Keratinocyte (primary cell): ENCODE data around the gene NTN1. TPM values are rescaled to one million over a fixed set of nuclear protein-coding genes. Genes with fewer than 3 reads are reported as not detected.

Source experiments
- DNase-seq: peaks from one replicate; pipeline ENCODE4 v3.0.0-alpha.2; 2011; ENCODE audit warnings: low read depth, missing footprints, low spot score
- FAIRE-seq: peaks from 2 replicates; lab custom pipeline; 2011; peaks lifted over from hg19 to GRCh38; lab: Jason Lieb, UNC
- H2AFZ ChIP-seq: 2 replicates; pipeline ENCODE4 v1.6.0; 2012; ENCODE audit warnings: low read length, control low read depth, inconsistent platforms; ENCODE audit not compliant: control insufficient read depth
- H3K27ac ChIP-seq: 2 replicates; pipeline ENCODE4 v1.5.1; 2011; ENCODE audit warnings: low read length; ENCODE audit not compliant: control insufficient read depth, insufficient read depth
- H3K27me3 ChIP-seq: 3 replicates; pipeline ENCODE4 v1.6.0; 2011; ENCODE audit warnings: low read length; ENCODE audit not compliant: control insufficient read depth, insufficient read depth; ENCODE audit errors: extremely low read depth
- H3K36me3 ChIP-seq, 2 experiments: 2 replicates in 1 of 2; 3 replicates in 1 of 2; pipeline ENCODE4 v1.5.1; 2011; ENCODE audit warnings: low read length in 2 of 2, mild to moderate bottlenecking in 1 of 2; ENCODE audit not compliant: control insufficient read depth in 2 of 2, insufficient read depth in 2 of 2; ENCODE audit errors: extremely low read depth in 1 of 2
- H3K4me1 ChIP-seq: 3 replicates; pipeline ENCODE4 v1.5.1; 2011; ENCODE audit warnings: low read length; ENCODE audit not compliant: control insufficient read depth, insufficient read depth; ENCODE audit errors: extremely low read depth
- H3K4me2 ChIP-seq: 3 replicates; pipeline ENCODE4 v1.6.0; 2011; ENCODE audit warnings: low read depth, low read length; ENCODE audit not compliant: control insufficient read depth, insufficient read depth; ENCODE audit errors: extremely low read depth
- H3K4me3 ChIP-seq, 3 experiments: fragments of 200-600 bp in 1 of 3; sonication (generic) in 1 of 3; 2 replicates in 2 of 3; 3 replicates in 1 of 3; pipeline ENCODE4 v1.5.1; 2011 to 2016; ENCODE audit warnings: low read length in 3 of 3, mild to moderate bottlenecking in 3 of 3, control low read depth in 2 of 3, inconsistent platforms in 1 of 3, low read depth in 1 of 3, mixed read lengths in 1 of 3, mixed run types in 1 of 3, moderate library complexity in 1 of 3; ENCODE audit not compliant: control insufficient read depth in 2 of 3, insufficient read depth in 2 of 3; ENCODE audit errors: extremely low read depth in 1 of 3
- H3K79me2 ChIP-seq: 2 replicates; pipeline ENCODE4 v1.6.0; 2012; ENCODE audit warnings: low read length; ENCODE audit not compliant: control insufficient read depth, insufficient read depth
- H3K9ac ChIP-seq: 3 replicates; pipeline ENCODE4 v1.6.0; 2011; ENCODE audit warnings: low read length; ENCODE audit not compliant: control insufficient read depth, insufficient read depth; ENCODE audit errors: extremely low read depth
- H3K9me1 ChIP-seq: 3 replicates; pipeline ENCODE4 v1.6.0; 2011; ENCODE audit warnings: low read length; ENCODE audit not compliant: control insufficient read depth, insufficient read depth; ENCODE audit errors: extremely low read depth
- H3K9me3 ChIP-seq: 2 replicates; pipeline ENCODE4 v1.5.1; 2012; ENCODE audit warnings: low read depth, low read length; ENCODE audit not compliant: control insufficient read depth
- H4K20me1 ChIP-seq: 3 replicates; pipeline ENCODE4 v1.6.0; 2011; ENCODE audit warnings: low read length; ENCODE audit not compliant: control insufficient read depth, insufficient read depth; ENCODE audit errors: extremely low read depth
- EZH2 ChIP-seq: IDR thresholded peaks from one replicate; pipeline ENCODE4 v1.6.1; 2012; ENCODE audit warnings: inconsistent platforms, mild to moderate bottlenecking, low read length, moderate library complexity
- dilution Hi-C: fragments of 300-500 bp; cut with MboI; formaldehyde crosslinking; loops from one replicate; pipeline ENCODE4 v1.7.0; 2020; ENCODE audit warnings: low sequenced_read_pairs; ENCODE audit not compliant: extremely low pct_ligation_motif_present
- polyA plus RNA-seq, 5 experiments: library from polyadenylated mRNA; depleted of rRNA in 3 of 5; stranded (reverse) in 3 of 5; stranded (forward) in 1 of 5; unstranded in 1 of 5; fragments of >200 nt; gene quantifications; 1 replicate in 1 of 5; 2 replicates in 3 of 5; 3 replicates in 1 of 5; pipeline versions ENCODE4 v1.2.1 to v1.2.3, GENCODE V29; 2011 to 2012; ENCODE audit warnings: missing spikeins in 2 of 5, low read depth in 1 of 5, low replicate concordance in 1 of 5
- TF ChIP-seq, protein P1 (sequence below), 3 experiments: IDR thresholded peaks in 1 of 3; conservative IDR thresholded peaks in 1 of 3; optimal IDR thresholded peaks in 1 of 3; 2 replicates in 2 of 3; 3 replicates in 1 of 3; pipeline versions ENCODE3 to v1.5.1; 2011; ENCODE audit warnings: low read length in 3 of 3, mild to moderate bottlenecking in 3 of 3, moderate library complexity in 2 of 3, control low read depth in 1 of 3, inconsistent platforms in 1 of 3; ENCODE audit not compliant: insufficient read depth in 2 of 3; ENCODE audit errors: extremely low read depth in 1 of 3

NTN1 gene
- polyA plus RNA-seq, 1 donor (not counting 4 experiments of a cell fraction or from before 2014, with no cell fraction given): 0.10 TPM

DNA sequence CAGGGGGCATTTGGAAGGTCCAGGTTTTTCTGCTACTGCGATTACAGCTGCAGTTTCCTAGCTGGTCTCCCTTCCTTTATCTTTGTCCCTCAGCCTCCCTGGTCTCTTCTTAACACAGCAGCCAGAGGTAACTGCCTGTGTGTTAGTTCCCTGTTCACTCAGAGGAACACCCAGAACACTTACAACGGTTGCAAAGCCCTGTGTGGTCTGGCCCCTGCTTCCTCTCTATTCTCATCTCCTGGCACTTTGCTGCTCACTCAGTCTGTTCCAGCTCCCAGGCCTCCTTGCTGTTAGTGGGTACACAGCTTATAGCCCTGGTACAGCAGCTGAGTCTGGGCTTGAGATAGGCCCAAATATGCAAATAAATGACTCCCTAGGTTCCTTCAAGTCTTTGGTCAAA, 16.4 kb downstream of the NTN1 start:
- H3K4me3 ChIP-seq: no peak overlapping the region
- FAIRE-seq (no peak), DNase-seq (no peak)
- no peak overlapping the region for H2AFZ ChIP-seq
- no peaks in the 10 kb centered on the region for H3K9me3 ChIP-seq
- H3K36me3 ChIP-seq: no peaks in the 10 kb centered on the region
- TF ChIP-seq EZH2: no peak
- TF ChIP-seq, protein P1, sequence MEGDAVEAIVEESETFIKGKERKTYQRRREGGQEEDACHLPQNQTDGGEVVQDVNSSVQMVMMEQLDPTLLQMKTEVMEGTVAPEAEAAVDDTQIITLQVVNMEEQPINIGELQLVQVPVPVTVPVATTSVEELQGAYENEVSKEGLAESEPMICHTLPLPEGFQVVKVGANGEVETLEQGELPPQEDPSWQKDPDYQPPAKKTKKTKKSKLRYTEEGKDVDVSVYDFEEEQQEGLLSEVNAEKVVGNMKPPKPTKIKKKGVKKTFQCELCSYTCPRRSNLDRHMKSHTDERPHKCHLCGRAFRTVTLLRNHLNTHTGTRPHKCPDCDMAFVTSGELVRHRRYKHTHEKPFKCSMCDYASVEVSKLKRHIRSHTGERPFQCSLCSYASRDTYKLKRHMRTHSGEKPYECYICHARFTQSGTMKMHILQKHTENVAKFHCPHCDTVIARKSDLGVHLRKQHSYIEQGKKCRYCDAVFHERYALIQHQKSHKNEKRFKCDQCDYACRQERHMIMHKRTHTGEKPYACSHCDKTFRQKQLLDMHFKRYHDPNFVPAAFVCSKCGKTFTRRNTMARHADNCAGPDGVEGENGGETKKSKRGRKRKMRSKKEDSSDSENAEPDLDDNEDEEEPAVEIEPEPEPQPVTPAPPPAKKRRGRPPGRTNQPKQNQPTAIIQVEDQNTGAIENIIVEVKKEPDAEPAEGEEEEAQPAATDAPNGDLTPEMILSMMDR (optimal IDR thresholded peaks at IDR 0.05 in 1 of 3, IDR thresholded peaks at IDR 0.05 in 1 of 3, conservative IDR thresholded peaks at IDR 0.05 in 1 of 3; ENCODE audit: extremely low read depth in 1 of 3, insufficient read depth in 2 of 3, low read length in 3 of 3): no peak
- dilution Hi-C loops: no loop called here
- H3K9me1 ChIP-seq: no peaks in the 10 kb centered on the region
- no peaks in the 10 kb centered on the region for H3K4me1 ChIP-seq
- H3K27me3 ChIP-seq: no peaks in the 10 kb centered on the region
- H4K20me1 ChIP-seq: no peaks in the 10 kb centered on the region
- H3K27ac ChIP-seq: no peak overlapping the region
- no peak overlapping the region for H3K4me2 ChIP-seq
- no peak overlapping the region for H3K9ac ChIP-seq
- H3K79me2 ChIP-seq: no peaks in the 10 kb centered on the region

- Histone ChIP-seq H3K36me3 (no peaks in the 10 kb centered on the region), H3K4me3 (no peak overlapping the region), H3K27me3 (no peaks in the 10 kb centered on the region), H3K79me2 (no peaks in the 10 kb centered on the region), H3K9me1 (no peaks in the 10 kb centered on the region), H3K9me3 (no peaks in the 10 kb centered on the region), H4K20me1 (no peaks in the 10 kb centered on the region), H3K9ac (no peak overlapping the region), H3K4me2 (no peak overlapping the region), H3K4me1 (no peaks in the 10 kb centered on the region), H3K27ac (no peak overlapping the region), H2AFZ (no peak overlapping the region)
- no peak for TF ChIP-seq EZH2
- TF ChIP-seq, protein P1 (optimal IDR thresholded peaks at IDR 0.05 in 1 of 3, IDR thresholded peaks at IDR 0.05 in 1 of 3, conservative IDR thresholded peaks at IDR 0.05 in 1 of 3; ENCODE audit: extremely low read depth in 1 of 3, insufficient read depth in 2 of 3, low read length in 3 of 3): no peak
- FAIRE-seq: no peak
- no peak for DNase-seq
- dilution Hi-C loops: no loop called here
Measured at GRCh38 chr17:9038380-9038779, 17.1 kb downstream of the NTN1 start.
